OCI-LY3 (cell line): ENCODE results near the gene CDHR3.

ENCODE experiments used
- CTCF ChIP-seq: fragments of 200-600, 300-600 bp; sonication (generic); IDR thresholded peaks from 2 replicates; pipeline ENCODE4 v1.5.1; 2014; ENCODE audit warnings: antibody characterized with exemption, low read length, low read depth
- EZH2phosphoT487 ChIP-seq: fragments of 200-600 bp; shearing (Covaris generic); IDR thresholded peaks from 2 replicates; pipeline ENCODE4 v1.6.1; 2018; ENCODE audit warnings: antibody characterized with exemption, mixed run types, low read depth

GRCh38 chr7:106029451-106029850, 66.4 kb downstream of the CDHR3 start:
- TF ChIP-seq CTCF (no peak), EZH2phosphoT487 (no peak)
